ENCODE results near the gene LCTL.
"Not testable (repeated sequence)": the region's sequence is repeated elsewhere in the genome, so short reads cannot be mapped to it uniquely, and the experiment has no call there.

The LCTL gene

GRCh38 chr15:66500346-66500745 is 65.5 kb downstream of the LCTL start:
- DNase-seq (ENCODE audit: low read depth) = not testable (repeated sequence)

GRCh38 chr15:66498501-66499386 is 67.1 kb downstream of the LCTL start:
- no peak for DNase-seq (ENCODE audit: low read depth)
